HepG2 (cell line): ENCODE measurements around the gene CNOT10. TPM values are rescaled to one million over a fixed set of nuclear protein-coding genes. Genes with fewer than 3 reads are reported as not detected.
A peak's percentile ranks its signal among the peaks of the same experiment; 100 is the strongest.

Source experiments
- ASH2L ChIP-seq: fragments of 300-600, 200-600 bp; sonication (generic); IDR thresholded peaks from 2 replicates; pipeline ENCODE4 v1.7.0; 2017; ENCODE audit warnings: low read depth, mild to moderate bottlenecking, moderate library complexity, mixed read lengths, low read length; ENCODE audit not compliant: insufficient read length
- CBX2 ChIP-seq, 2 experiments: fragments of 200-600 bp in 1 of 2; sonication (generic); formaldehyde crosslinking in 1 of 2; IDR thresholded peaks; 2 replicates each; pipeline versions ENCODE4 v1.7.0 to v1.8.1; 2018 to 2022; ENCODE audit warnings: low read depth in 2 of 2, low read length in 1 of 2, mild to moderate bottlenecking in 1 of 2, missing genetic modification reagents in 1 of 2
- DPF2 ChIP-seq: sonication (generic); formaldehyde crosslinking; IDR thresholded peaks from 2 replicates; pipeline ENCODE4 v1.4.0; 2020; ENCODE audit warnings: mild to moderate bottlenecking, low read depth, missing genetic modification reagents, borderline replicate concordance
- GATAD2A ChIP-seq: IDR thresholded peaks from 2 replicates; pipeline ENCODE4 v1.6.1; 2016
- HDAC1 ChIP-seq: sonication (generic); formaldehyde crosslinking; IDR thresholded peaks from 2 replicates; pipeline ENCODE4 v1.5.1; 2020; ENCODE audit warnings: mild to moderate bottlenecking, missing genetic modification reagents
- HOXA3 ChIP-seq: sonication (generic); formaldehyde crosslinking; IDR thresholded peaks from 2 replicates; pipeline ENCODE4 v1.5.0; 2020; ENCODE audit warnings: missing genetic modification reagents
- IRF2 ChIP-seq: IDR thresholded peaks from 2 replicates; pipeline ENCODE4 v1.6.1; 2018; ENCODE audit warnings: missing genetic modification reagents, missing compliant biosample characterization
- MEIS2 ChIP-seq: sonication (generic); formaldehyde crosslinking; IDR thresholded peaks from 2 replicates; pipeline ENCODE4 v1.9.0; 2021; ENCODE audit warnings: mild to moderate bottlenecking, missing genetic modification reagents
- MTF2 ChIP-seq: sonication (generic); formaldehyde crosslinking; IDR thresholded peaks from 2 replicates; pipeline ENCODE4 v1.5.0; 2020; ENCODE audit warnings: missing genetic modification reagents, borderline replicate concordance
- MYC ChIP-seq: sonication (generic); formaldehyde crosslinking; IDR thresholded peaks from 2 replicates; pipeline ENCODE4 v1.9.0; 2021; ENCODE audit warnings: missing genetic modification reagents, borderline replicate concordance
- NCOA2 ChIP-seq: sonication (generic); formaldehyde crosslinking; IDR thresholded peaks from 2 replicates; pipeline ENCODE4 v1.8.0; 2022; ENCODE audit warnings: inconsistent platforms
- POGZ ChIP-seq: sonication (generic); formaldehyde crosslinking; IDR thresholded peaks from 2 replicates; pipeline ENCODE4 v1.4.0; 2020; ENCODE audit warnings: mild to moderate bottlenecking, missing genetic modification reagents
- SMAD9 ChIP-seq: sonication (generic); formaldehyde crosslinking; IDR thresholded peaks from 2 replicates; pipeline ENCODE4 v1.5.1; 2020; ENCODE audit warnings: mild to moderate bottlenecking, missing genetic modification reagents
- SOX6 ChIP-seq, 2 experiments: fragments of 450-650 bp in 1 of 2; sonication (generic) in 1 of 2; formaldehyde crosslinking in 1 of 2; IDR thresholded peaks; 2 replicates each; pipeline versions ENCODE4 v1.4.0 to v1.6.1; 2017 to 2020; ENCODE audit warnings: antibody characterized with exemption in 1 of 2, mild to moderate bottlenecking in 1 of 2, missing genetic modification reagents in 1 of 2
- U2AF1 ChIP-seq: fragments of 200-400 bp; formaldehyde crosslinking; optimal IDR thresholded peaks from 2 replicates; pipeline ENCODE3; 2017; ENCODE audit warnings: mild to moderate bottlenecking, low read depth, low read length
- YY1 ChIP-seq: IDR thresholded peaks from 2 replicates; pipeline ENCODE4 v1.6.1; 2011; ENCODE audit warnings: low read length, low read depth, moderate library complexity, mild to moderate bottlenecking; ENCODE audit not compliant: insufficient read depth, insufficient replicate concordance
- ZBTB38 ChIP-seq: sonication (generic); formaldehyde crosslinking; IDR thresholded peaks from 2 replicates; pipeline ENCODE4 v1.5.1; 2020; ENCODE audit warnings: mild to moderate bottlenecking, missing genetic modification reagents
- ZKSCAN8 ChIP-seq: IDR thresholded peaks from 2 replicates; pipeline ENCODE4 v1.6.1; 2016; ENCODE audit warnings: borderline replicate concordance, missing genetic modification reagents, missing compliant biosample characterization
- ZMYM4 ChIP-seq: sonication (generic); formaldehyde crosslinking; IDR thresholded peaks from 2 replicates; pipeline ENCODE4 v1.8.1; 2023; ENCODE audit warnings: mild to moderate bottlenecking, missing genetic modification reagents
- ZNF224 ChIP-seq: sonication (generic); formaldehyde crosslinking; IDR thresholded peaks from 2 replicates; pipeline ENCODE4 v1.5.0; 2020; ENCODE audit warnings: mild to moderate bottlenecking, missing genetic modification reagents
- ZNF264 ChIP-seq: sonication (generic); formaldehyde crosslinking; IDR thresholded peaks from 2 replicates; pipeline ENCODE4 v1.4.0; 2020; ENCODE audit warnings: missing genetic modification reagents
- ZNF317 ChIP-seq: sonication (generic); formaldehyde crosslinking; IDR thresholded peaks from 2 replicates; pipeline ENCODE4 v1.5.0; 2020; ENCODE audit warnings: mild to moderate bottlenecking, missing genetic modification reagents
- ZNF331 ChIP-seq: sonication (generic); formaldehyde crosslinking; IDR thresholded peaks from 2 replicates; pipeline ENCODE4 v1.4.0; 2020; ENCODE audit warnings: missing genetic modification reagents
- ZNF350 ChIP-seq: sonication (generic); formaldehyde crosslinking; IDR thresholded peaks from 2 replicates; pipeline ENCODE4 v1.4.0; 2020; ENCODE audit warnings: mild to moderate bottlenecking, low read depth, missing genetic modification reagents, borderline replicate concordance
- ZNF607 ChIP-seq: sonication (generic); formaldehyde crosslinking; IDR thresholded peaks from 2 replicates; pipeline ENCODE4 v1.5.1; 2020; ENCODE audit warnings: missing genetic modification reagents, mild to moderate bottlenecking, borderline replicate concordance
- ZNF660 ChIP-seq: sonication (generic); formaldehyde crosslinking; IDR thresholded peaks from 2 replicates; pipeline ENCODE4 v1.5.1; 2020; ENCODE audit warnings: mild to moderate bottlenecking, low read depth, missing genetic modification reagents, borderline replicate concordance
- ZNF672 ChIP-seq: sonication (generic); formaldehyde crosslinking; IDR thresholded peaks from 2 replicates; pipeline ENCODE4 v1.8.1; 2022; ENCODE audit warnings: missing genetic modification reagents
- ZNF737 ChIP-seq: sonication (generic); formaldehyde crosslinking; IDR thresholded peaks from 2 replicates; pipeline ENCODE4 v1.5.0; 2020; ENCODE audit warnings: missing genetic modification reagents, mild to moderate bottlenecking, borderline replicate concordance
- polyA plus RNA-seq, 8 experiments: library from polyadenylated mRNA; depleted of rRNA in 3 of 8; stranded (reverse) in 7 of 8; unstranded in 1 of 8; fragments of >200 nt; fragmentation: Illumina TruSeq in 4 of 8; extraction: Trizol in 4 of 8; gene quantifications; 2 replicates each; pipeline versions ENCODE4 v1.2.1 to v1.2.3, GENCODE V29; 2011 to 2016; ENCODE audit warnings: low read depth in 4 of 8, missing spikeins in 1 of 8, mixed read lengths in 1 of 8; ENCODE audit not compliant: insufficient read depth in 1 of 8
- total RNA-seq, 5 experiments: library from RNA; depleted of rRNA; stranded (reverse); fragments of >200 nt; fragmentation: Illumina TruSeq; extraction: Trizol; gene quantifications; 2 replicates each; pipeline ENCODE4 v1.2.3, GENCODE V29; 2016; ENCODE audit warnings: low read depth in 1 of 5
- TF ChIP-seq, protein P1 (sequence below): sonication (generic); formaldehyde crosslinking; IDR thresholded peaks from 2 replicates; pipeline ENCODE4 v1.4.0; 2020; ENCODE audit warnings: mild to moderate bottlenecking, missing genetic modification reagents
- TF ChIP-seq, protein P2 (sequence below): sonication (generic); formaldehyde crosslinking; IDR thresholded peaks from 2 replicates; pipeline ENCODE4 v1.9.0; 2022; ENCODE audit warnings: missing genetic modification reagents, mild to moderate bottlenecking, borderline replicate concordance

CNOT10 gene
- total and polyA plus RNA-seq, 2 of the 13 experiments (the other 11 are each of a cell fraction or from before 2014, with no cell fraction given) = 21.2 to 34.1 TPM

DNA sequence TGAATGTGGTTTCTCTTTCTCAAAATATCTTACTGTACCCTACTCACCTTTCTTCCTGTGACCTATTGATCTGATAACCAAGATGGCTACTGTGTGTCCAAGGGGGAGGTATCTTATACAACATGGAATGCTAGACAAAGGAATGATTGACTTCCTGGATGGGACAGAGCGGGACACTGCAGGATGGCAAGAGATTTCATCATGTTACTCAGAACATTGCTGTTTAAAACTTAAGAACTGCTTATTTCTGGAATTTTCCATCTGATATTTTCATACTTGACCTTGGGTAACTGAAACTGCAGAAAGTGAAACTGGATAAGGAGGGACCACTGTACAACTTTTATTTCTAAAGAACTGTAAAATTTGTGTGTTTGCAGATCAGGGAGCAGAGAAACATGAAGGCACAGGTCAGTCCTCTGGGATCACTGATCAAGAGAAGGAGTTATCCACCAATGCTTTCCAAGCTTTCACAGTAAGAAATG lies 18.5 kb downstream of the CNOT10 start (continued):
- TF ChIP-seq ZNF317 (no peak), ZMYM4 (peak; percentile 83), ZNF672 (CRISPR knock-in tag) (no peak), ZKSCAN8 (CRISPR knock-in tag) (0 out of 2 replicates have a peak, but pooled peaks have one; percentile 33), ZNF264 (CRISPR knock-in tag) (no peak), ZNF224 (CRISPR knock-in tag) (no peak), HOXA3 (peak; percentile 80), IRF2 (0 out of 2 replicates have a peak, but pooled peaks have one; percentile 21), HDAC1 (peak; percentile 51; the same call in 1 of the 2 replicates), DPF2 (CRISPR knock-in tag) (0 out of 2 replicates have a peak, but pooled peaks have one; percentile 52), YY1 (peak; percentile 86), ZBTB38 (CRISPR knock-in tag) (no peak), GATAD2A (CRISPR knock-in tag) (peak; percentile 87), ASH2L (peak; percentile 59), SMAD9 (CRISPR knock-in tag) (no peak), NCOA2 (CRISPR knock-in tag) (0 out of 2 replicates have a peak, but pooled peaks have one; percentile 23), POGZ (peak; percentile 90), SOX6 (IDR thresholded peaks at IDR 0.05) (no peak), SOX6 (CRISPR knock-in tag; IDR thresholded peaks at IDR 0.05) (peak; percentile 66), CBX2 (IDR thresholded peaks at IDR 0.05; ENCODE audit: low read depth, low read length) (no peak), CBX2 (CRISPR knock-in tag; IDR thresholded peaks at IDR 0.05; ENCODE audit: low read depth) (no peak), ZNF350 (CRISPR knock-in tag) (no peak), ZNF607 (no peak), MEIS2 (no peak), MTF2 (CRISPR knock-in tag) (no peak), U2AF1 (no peak), ZNF737 (no peak), ZNF660 (CRISPR knock-in tag) (no peak), MYC (no peak), ZNF331 (peak; percentile 59; the same call in 1 of the 2 replicates)
- TF ChIP-seq, protein P1, sequence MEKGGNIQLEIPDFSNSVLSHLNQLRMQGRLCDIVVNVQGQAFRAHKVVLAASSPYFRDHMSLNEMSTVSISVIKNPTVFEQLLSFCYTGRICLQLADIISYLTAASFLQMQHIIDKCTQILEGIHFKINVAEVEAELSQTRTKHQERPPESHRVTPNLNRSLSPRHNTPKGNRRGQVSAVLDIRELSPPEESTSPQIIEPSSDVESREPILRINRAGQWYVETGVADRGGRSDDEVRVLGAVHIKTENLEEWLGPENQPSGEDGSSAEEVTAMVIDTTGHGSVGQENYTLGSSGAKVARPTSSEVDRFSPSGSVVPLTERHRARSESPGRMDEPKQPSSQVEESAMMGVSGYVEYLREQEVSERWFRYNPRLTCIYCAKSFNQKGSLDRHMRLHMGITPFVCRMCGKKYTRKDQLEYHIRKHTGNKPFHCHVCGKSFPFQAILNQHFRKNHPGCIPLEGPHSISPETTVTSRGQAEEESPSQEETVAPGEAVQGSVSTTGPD = no peak
- TF ChIP-seq, protein P2, sequence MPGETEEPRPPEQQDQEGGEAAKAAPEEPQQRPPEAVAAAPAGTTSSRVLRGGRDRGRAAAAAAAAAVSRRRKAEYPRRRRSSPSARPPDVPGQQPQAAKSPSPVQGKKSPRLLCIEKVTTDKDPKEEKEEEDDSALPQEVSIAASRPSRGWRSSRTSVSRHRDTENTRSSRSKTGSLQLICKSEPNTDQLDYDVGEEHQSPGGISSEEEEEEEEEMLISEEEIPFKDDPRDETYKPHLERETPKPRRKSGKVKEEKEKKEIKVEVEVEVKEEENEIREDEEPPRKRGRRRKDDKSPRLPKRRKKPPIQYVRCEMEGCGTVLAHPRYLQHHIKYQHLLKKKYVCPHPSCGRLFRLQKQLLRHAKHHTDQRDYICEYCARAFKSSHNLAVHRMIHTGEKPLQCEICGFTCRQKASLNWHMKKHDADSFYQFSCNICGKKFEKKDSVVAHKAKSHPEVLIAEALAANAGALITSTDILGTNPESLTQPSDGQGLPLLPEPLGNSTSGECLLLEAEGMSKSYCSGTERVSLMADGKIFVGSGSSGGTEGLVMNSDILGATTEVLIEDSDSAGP = no peak
